HEK293 (cell line): ENCODE data around the gene ULBP3.

Source experiments
- CTCF ChIA-PET: fragments of 350-600 bp; formaldehyde crosslinking; extraction: SDS; loops from one replicate; lab custom pipeline; 2021; ENCODE audit warnings: antibody characterized with exemption; lab: Yijun Ruan, JAX
- POLR2A ChIA-PET: fragments of 300-600 bp; formaldehyde crosslinking; extraction: SDS; loops from one replicate; lab custom pipeline; 2020; ENCODE audit warnings: antibody characterized with exemption, inconsistent platforms; lab: Yijun Ruan, JAX
- H3K27ac ChIP-seq: fragments of 200-500 bp; sonication (Bioruptor generic); 2 replicates; pipeline ENCODE4 v1.5.1; 2014; ENCODE audit warnings: low read depth, low read length, control low read depth, inconsistent platforms; ENCODE audit errors: extremely low read depth
- H3K36me3 ChIP-seq, 2 experiments: fragments of 200-500 bp in 1 of 2; sonication (Bioruptor generic) in 1 of 2; 1 replicate in 1 of 2; 2 replicates in 1 of 2; pipeline ENCODE4 v1.5.1; 2014 to 2017; ENCODE audit warnings: inconsistent platforms in 2 of 2, low read length in 2 of 2; ENCODE audit not compliant: control insufficient read depth in 2 of 2, insufficient read depth in 1 of 2
- H3K4me1 ChIP-seq: fragments of 200-500 bp; sonication (Bioruptor generic); 2 replicates; pipeline ENCODE4 v1.5.1; 2014; ENCODE audit warnings: mild to moderate bottlenecking, low read length, inconsistent platforms; ENCODE audit not compliant: control insufficient read depth, insufficient read depth
- H3K4me3 ChIP-seq: 2 replicates; pipeline ENCODE4 v1.5.1; 2011; ENCODE audit warnings: low read depth, mild to moderate bottlenecking, control low read depth, low read length, moderate library complexity
- H3K9me3 ChIP-seq: fragments of 200-500 bp; sonication (Bioruptor generic); 2 replicates; pipeline ENCODE4 v1.5.1; 2014; ENCODE audit warnings: low read depth, low read length, inconsistent platforms; ENCODE audit not compliant: control insufficient read depth, insufficient read depth
- BCL11A ChIP-seq: fragments of 450-650 bp; formaldehyde crosslinking; IDR thresholded peaks from 2 replicates; pipeline ENCODE4 v1.5.1; 2016; ENCODE audit warnings: low read depth, missing biosample characterization, missing genetic modification characterization
- GLI2 ChIP-seq: fragments of 450-650 bp; formaldehyde crosslinking; IDR thresholded peaks from 2 replicates; pipeline ENCODE4; 2017; ENCODE audit warnings: missing biosample characterization, missing genetic modification characterization, low read depth, borderline replicate concordance
- HIC1 ChIP-seq: fragments of 450-650 bp; formaldehyde crosslinking; IDR thresholded peaks from 2 replicates; pipeline ENCODE4 v1.5.1; 2016; ENCODE audit warnings: missing biosample characterization, missing genetic modification characterization
- MZF1 ChIP-seq: fragments of 450-650 bp; formaldehyde crosslinking; IDR thresholded peaks from 2 replicates; pipeline ENCODE4 v1.5.1; 2017; ENCODE audit warnings: missing biosample characterization, missing genetic modification characterization, borderline replicate concordance
- OSR2 ChIP-seq: fragments of 450-650 bp; formaldehyde crosslinking; IDR thresholded peaks from 2 replicates; pipeline ENCODE4 v1.5.1; 2016; ENCODE audit warnings: missing biosample characterization, missing genetic modification characterization
- OVOL3 ChIP-seq: fragments of 450-650 bp; formaldehyde crosslinking; IDR thresholded peaks from 2 replicates; pipeline ENCODE4 v1.5.1; 2016; ENCODE audit warnings: missing biosample characterization, missing genetic modification characterization
- PBX3 ChIP-seq: sonication (generic); formaldehyde crosslinking; IDR thresholded peaks from 2 replicates; pipeline ENCODE4 v1.8.1; 2022; ENCODE audit warnings: mild to moderate bottlenecking, moderate library complexity, missing genetic modification reagents
- SCRT2 ChIP-seq: fragments of 450-650 bp; formaldehyde crosslinking; IDR thresholded peaks from 2 replicates; pipeline ENCODE4 v1.5.1; 2016; ENCODE audit warnings: missing biosample characterization, missing genetic modification characterization
- ZBTB48 ChIP-seq: fragments of 450-650 bp; formaldehyde crosslinking; IDR thresholded peaks from 2 replicates; pipeline ENCODE4 v1.5.1; 2016; ENCODE audit warnings: missing biosample characterization, missing genetic modification characterization
- ZFP3 ChIP-seq: fragments of 450-650 bp; formaldehyde crosslinking; IDR thresholded peaks from 2 replicates; pipeline ENCODE4 v1.5.1; 2016; ENCODE audit warnings: low read depth, missing biosample characterization, missing genetic modification characterization
- ZFP37 ChIP-seq: fragments of 450-650 bp; formaldehyde crosslinking; IDR thresholded peaks from 2 replicates; pipeline ENCODE4 v1.5.1; 2016; ENCODE audit warnings: missing biosample characterization, missing genetic modification characterization
- ZNF114 ChIP-seq: fragments of 450-650 bp; formaldehyde crosslinking; IDR thresholded peaks from 2 replicates; pipeline ENCODE4 v1.5.0; 2017; ENCODE audit warnings: missing biosample characterization, missing genetic modification characterization
- ZNF121 ChIP-seq: fragments of 450-650 bp; formaldehyde crosslinking; IDR thresholded peaks from 2 replicates; pipeline ENCODE4 v1.5.1; 2016; ENCODE audit warnings: missing biosample characterization, missing genetic modification characterization
- ZNF146 ChIP-seq: fragments of 450-650 bp; formaldehyde crosslinking; IDR thresholded peaks from 2 replicates; pipeline ENCODE4 v1.5.1; 2016; ENCODE audit warnings: missing biosample characterization, missing genetic modification characterization
- ZNF18 ChIP-seq: fragments of 450-650 bp; formaldehyde crosslinking; IDR thresholded peaks from 2 replicates; pipeline ENCODE4 v1.5.1; 2016; ENCODE audit warnings: missing biosample characterization, missing genetic modification characterization
- ZNF221 ChIP-seq: fragments of 450-650 bp; formaldehyde crosslinking; IDR thresholded peaks from 2 replicates; pipeline ENCODE4 v1.5.1; 2017; ENCODE audit warnings: missing biosample characterization, missing genetic modification characterization, borderline replicate concordance
- ZNF341 ChIP-seq: fragments of 450-650 bp; formaldehyde crosslinking; IDR thresholded peaks from 2 replicates; pipeline ENCODE4; 2016; ENCODE audit warnings: low read depth, missing biosample characterization, missing genetic modification characterization
- ZNF350 ChIP-seq: fragments of 450-650 bp; formaldehyde crosslinking; IDR thresholded peaks from 2 replicates; pipeline ENCODE4 v1.5.0; 2017; ENCODE audit warnings: missing biosample characterization, mild to moderate bottlenecking, missing genetic modification characterization
- ZNF433 ChIP-seq: fragments of 450-650 bp; formaldehyde crosslinking; IDR thresholded peaks from 2 replicates; pipeline ENCODE4 v1.5.1; 2016; ENCODE audit warnings: missing biosample characterization, missing genetic modification characterization, low read depth
- ZNF548 ChIP-seq: fragments of 450-650 bp; formaldehyde crosslinking; IDR thresholded peaks from 2 replicates; pipeline ENCODE4 v1.5.1; 2016; ENCODE audit warnings: missing biosample characterization, missing genetic modification characterization
- ZNF549 ChIP-seq: fragments of 450-650 bp; IDR thresholded peaks from 2 replicates; pipeline ENCODE4 v1.5.1; 2018; ENCODE audit warnings: missing biosample characterization, missing genetic modification characterization, mild to moderate bottlenecking, inconsistent platforms, moderate library complexity
- ZNF596 ChIP-seq: fragments of 450-650 bp; IDR thresholded peaks from 2 replicates; pipeline ENCODE4 v1.5.0; 2018; ENCODE audit warnings: missing biosample characterization, mild to moderate bottlenecking, missing genetic modification characterization, moderate library complexity
- ZNF600 ChIP-seq: fragments of 450-650 bp; formaldehyde crosslinking; IDR thresholded peaks from 2 replicates; pipeline ENCODE4 v1.5.1; 2016; ENCODE audit warnings: missing biosample characterization, missing genetic modification characterization
- ZNF660 ChIP-seq: fragments of 450-650 bp; IDR thresholded peaks from 2 replicates; pipeline ENCODE4 v1.5.1; 2018; ENCODE audit warnings: missing biosample characterization, mild to moderate bottlenecking, missing genetic modification characterization
- ZNF747 ChIP-seq: fragments of 450-650 bp; formaldehyde crosslinking; IDR thresholded peaks from 2 replicates; pipeline ENCODE4 v1.5.1; 2016; ENCODE audit warnings: missing biosample characterization, missing genetic modification characterization
- TF ChIP-seq, protein P1 (sequence below): fragments of 450-650 bp; formaldehyde crosslinking; IDR thresholded peaks from 2 replicates; pipeline ENCODE4 v1.5.1; 2017; ENCODE audit warnings: missing biosample characterization, missing genetic modification characterization

ULBP3 gene

GRCh38 chr6:150055131-150055530, 13.8 kb downstream of the ULBP3 start:
- TF ChIP-seq, protein P1, sequence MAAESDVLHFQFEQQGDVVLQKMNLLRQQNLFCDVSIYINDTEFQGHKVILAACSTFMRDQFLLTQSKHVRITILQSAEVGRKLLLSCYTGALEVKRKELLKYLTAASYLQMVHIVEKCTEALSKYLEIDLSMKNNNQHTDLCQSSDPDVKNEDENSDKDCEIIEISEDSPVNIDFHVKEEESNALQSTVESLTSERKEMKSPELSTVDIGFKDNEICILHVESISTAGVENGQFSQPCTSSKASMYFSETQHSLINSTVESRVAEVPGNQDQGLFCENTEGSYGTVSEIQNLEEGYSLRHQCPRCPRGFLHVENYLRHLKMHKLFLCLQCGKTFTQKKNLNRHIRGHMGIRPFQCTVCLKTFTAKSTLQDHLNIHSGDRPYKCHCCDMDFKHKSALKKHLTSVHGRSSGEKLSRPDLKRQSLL (tag by site-specific recombination) = peak; percentile 56; the same call in 1 of the 2 replicates
- TF ChIP-seq ZNF350 (tag by site-specific recombination) = no peak
- H3K27ac ChIP-seq = no peak overlapping the region
- H3K36me3 ChIP-seq = peaks cover 0 to 7% of the 10 kb centered on the region in 2 experiments; a peak in 1 of 3 replicates
- no peak overlapping the region for H3K4me3 ChIP-seq
- no peaks in the 10 kb centered on the region for H3K9me3 ChIP-seq
- ChIA-PET POLR2A (interaction anchor here (4.1 kb wide), 1 partner anchor 13 kb away, joined by 24 read pairs; the partner anchor contains the start of gene ULBP3), CTCF (interaction anchor here (1.0 to 4.1 kb wide), 5 partner anchors 8 to 340 kb away, joined by 3 to 19 read pairs (median 8); partner anchors contain the start of gene ULBP3)
- H3K4me1 ChIP-seq = no peaks in the 10 kb centered on the region

DNA sequence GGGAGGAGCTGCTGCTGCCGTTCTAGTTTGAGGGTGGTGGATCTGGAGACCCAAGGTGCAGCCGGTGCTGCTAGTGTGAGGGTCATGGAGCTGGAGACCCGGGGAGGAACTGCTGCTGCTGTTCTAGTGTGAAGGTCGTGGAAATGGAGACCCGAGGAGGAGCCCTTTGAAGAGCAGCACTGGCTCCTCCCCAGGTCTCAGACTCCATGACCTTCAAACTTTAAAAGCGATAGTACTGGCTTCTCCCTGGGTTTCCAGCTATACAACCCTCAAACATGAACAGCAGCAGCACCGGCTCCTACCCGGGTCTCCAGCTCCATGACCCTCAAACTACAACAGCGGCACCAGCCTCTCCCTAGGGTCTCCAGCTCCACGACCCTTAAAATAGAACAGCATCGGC, 15.5 kb downstream of the ULBP3 start:
- no peaks in the 10 kb centered on the region for H3K9me3 ChIP-seq
- ChIA-PET CTCF (interaction anchor here (0.6 to 4.1 kb wide), 5 partner anchors 15 to 633 kb away, joined by 3 to 19 read pairs (median 7); partner anchors contain the start of gene ULBP3), POLR2A (interaction anchor here (4.1 kb wide), 1 partner anchor 14 kb away, joined by 24 read pairs; the partner anchor contains the start of gene ULBP3)
- H3K4me1 ChIP-seq = no peaks in the 10 kb centered on the region
- H3K27ac ChIP-seq = no peak overlapping the region
- no peak overlapping the region for H3K4me3 ChIP-seq
- TF ChIP-seq ZNF18 (tag by site-specific recombination) = no peak
- no peak for TF ChIP-seq OSR2 (tag by site-specific recombination)
- no peak for TF ChIP-seq ZNF114 (tag by site-specific recombination)
- TF ChIP-seq ZNF596 (tag by site-specific recombination) = no peak
- TF ChIP-seq ZNF548 (tag by site-specific recombination) = no peak
- TF ChIP-seq ZNF660 (tag by site-specific recombination) = no peak
- TF ChIP-seq, all 188 proteins: peak for 0
- no peaks in the 10 kb centered on the region for H3K36me3 ChIP-seq

DNA sequence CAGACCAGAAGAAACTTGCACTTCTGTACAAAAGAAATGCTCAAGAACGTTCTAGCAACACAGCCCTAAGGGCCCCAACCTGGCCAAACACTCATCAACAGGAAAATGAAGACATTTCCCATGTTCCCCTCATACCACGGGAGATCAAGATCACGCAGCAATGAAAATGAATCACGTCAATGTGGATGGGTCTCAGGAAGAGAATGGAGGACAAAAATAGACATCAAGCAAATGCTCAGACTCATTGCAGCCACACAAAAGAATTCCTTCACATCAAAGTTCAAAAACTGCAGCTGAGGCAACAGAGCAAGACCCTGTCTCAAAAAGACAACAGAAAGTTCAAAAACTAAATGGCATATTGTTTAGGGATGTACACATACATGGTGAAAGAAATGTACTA, 18.1 kb downstream of the ULBP3 start:
- CTCF ChIA-PET = interaction anchor here (0.7 to 0.9 kb wide), 2 partner anchors 20 to 345 kb away, joined by 3 to 5 read pairs; no protein-coding TSS in a partner anchor
- POLR2A ChIA-PET = no interaction called here
- no peak overlapping the region for H3K4me3 ChIP-seq
- TF ChIP-seq ZNF341 (tag by site-specific recombination) (no peak), HIC1 (tag by site-specific recombination) (no peak), ZNF146 (tag by site-specific recombination) (no peak), ZBTB48 (tag by site-specific recombination) (no peak), ZNF600 (no peak), MZF1 (tag by site-specific recombination) (no peak), BCL11A (no peak), GLI2 (no peak), ZNF121 (no peak), ZFP3 (tag by site-specific recombination) (no peak), ZNF596 (tag by site-specific recombination) (no peak), OVOL3 (tag by site-specific recombination) (no peak), PBX3 (CRISPR knock-in tag) (no peak), ZNF433 (tag by site-specific recombination) (no peak), ZNF221 (tag by site-specific recombination) (no peak), ZFP37 (tag by site-specific recombination) (no peak), ZNF549 (tag by site-specific recombination) (no peak), ZNF747 (tag by site-specific recombination) (no peak), SCRT2 (tag by site-specific recombination) (no peak)
- H3K27ac ChIP-seq = no peak overlapping the region
- H3K4me1 ChIP-seq = no peaks in the 10 kb centered on the region
- H3K9me3 ChIP-seq = no peaks in the 10 kb centered on the region
- H3K36me3 ChIP-seq = no peaks in the 10 kb centered on the region
